SK-N-SH treated with all-trans-retinoic acid at 6 μM for 48 hours (cell line): ENCODE results near the gene ST6GALNAC3.

Experiments
- ATAC-seq: fragments of 200-7000 bp; cut with Tn5 transposase; 3 replicates; pipeline ENCODE4 v1.9.1; 2020; ENCODE audit warnings: mild to moderate bottlenecking, moderate library complexity
- ARNTL ChIP-seq: fragments of 450-650 bp; formaldehyde crosslinking; IDR thresholded peaks from 2 replicates; pipeline ENCODE4 v1.5.0; 2020; ENCODE audit warnings: low read depth, mild to moderate bottlenecking, moderate library complexity, borderline replicate concordance
- CSDC2 ChIP-seq: fragments of 250-450 bp; sonication (Bioruptor Pico); IDR thresholded peaks from 2 replicates; pipeline ENCODE4 v1.5.0; 2020; ENCODE audit warnings: mild to moderate bottlenecking, moderate library complexity
- ESRRG ChIP-seq: fragments of 250-450 bp; sonication (Bioruptor Pico); IDR thresholded peaks from 2 replicates; pipeline ENCODE4 v1.6.1; 2021; ENCODE audit warnings: mild to moderate bottlenecking
- ISL1 ChIP-seq: fragments of 250-450 bp; sonication (Bioruptor Pico); IDR thresholded peaks from 2 replicates; pipeline ENCODE4 v2.1.2; 2022; ENCODE audit warnings: mild to moderate bottlenecking, moderate library complexity
- OSR1 ChIP-seq: fragments of 250-450 bp; sonication (Bioruptor Pico); IDR thresholded peaks from 2 replicates; pipeline ENCODE4 v1.8.0; 2022; ENCODE audit warnings: moderate library complexity, mild to moderate bottlenecking, inconsistent platforms
- PPARA ChIP-seq: fragments of 250-450 bp; sonication (Bioruptor Pico); IDR thresholded peaks from 2 replicates; pipeline ENCODE4 v1.5.0; 2020; ENCODE audit warnings: mild to moderate bottlenecking, borderline replicate concordance
- RARB ChIP-seq: fragments of 250-450 bp; sonication (Bioruptor Pico); IDR thresholded peaks from 2 replicates; pipeline ENCODE4 v1.8.0; 2021; ENCODE audit warnings: mild to moderate bottlenecking, moderate library complexity
- SNAI2 ChIP-seq: fragments of 250-450 bp; sonication (Bioruptor Pico); IDR thresholded peaks from 2 replicates; pipeline ENCODE4 v1.5.0; 2020; ENCODE audit warnings: mild to moderate bottlenecking, moderate library complexity
- TCF4 ChIP-seq: fragments of 250-450 bp; sonication (Bioruptor Pico); IDR thresholded peaks from 2 replicates; pipeline ENCODE4 v1.8.0; 2021; ENCODE audit warnings: mild to moderate bottlenecking, moderate library complexity, borderline replicate concordance
- TOX ChIP-seq: fragments of 250-450 bp; sonication (Bioruptor Pico); IDR thresholded peaks from 2 replicates; pipeline ENCODE4 v1.8.0; 2021; ENCODE audit warnings: mild to moderate bottlenecking, moderate library complexity, borderline replicate concordance
- ZC3H10 ChIP-seq: fragments of 250-450 bp; sonication (Bioruptor Pico); IDR thresholded peaks from 2 replicates; pipeline ENCODE4 v1.5.1; 2021; ENCODE audit warnings: mild to moderate bottlenecking, moderate library complexity
- ZFP3 ChIP-seq: fragments of 250-450 bp; sonication (Bioruptor Pico); IDR thresholded peaks from 2 replicates; pipeline ENCODE4 v1.5.0; 2020; ENCODE audit warnings: mild to moderate bottlenecking, moderate library complexity
- ZFP30 ChIP-seq: fragments of 450-650 bp; formaldehyde crosslinking; IDR thresholded peaks from 2 replicates; pipeline ENCODE4 v1.5.0; 2022; ENCODE audit warnings: mild to moderate bottlenecking, moderate library complexity
- ZNF565 ChIP-seq: fragments of 450-650 bp; formaldehyde crosslinking; conservative IDR thresholded peaks from 2 replicates; pipeline ENCODE4 v1.5.0; 2020; ENCODE audit warnings: low read depth, mild to moderate bottlenecking, moderate library complexity
- ZNF70 ChIP-seq: fragments of 450-650 bp; formaldehyde crosslinking; IDR thresholded peaks from 2 replicates; pipeline ENCODE4 v1.5.0; 2020; ENCODE audit warnings: mild to moderate bottlenecking, moderate library complexity
- ZNF8 ChIP-seq: fragments of 450-650 bp; formaldehyde crosslinking; IDR thresholded peaks from 2 replicates; pipeline ENCODE4 v1.5.0; 2020; ENCODE audit warnings: mild to moderate bottlenecking, moderate library complexity
- TF ChIP-seq, protein P1 (sequence below): fragments of 250-450 bp; sonication (Bioruptor Pico); IDR thresholded peaks from 2 replicates; pipeline ENCODE4 v1.8.0; 2020; ENCODE audit warnings: mild to moderate bottlenecking, moderate library complexity, borderline replicate concordance
- TF ChIP-seq, protein P2 (sequence below): fragments of 250-450 bp; sonication (Bioruptor Pico); IDR thresholded peaks from 2 replicates; pipeline ENCODE4 v1.8.0; 2021; ENCODE audit warnings: low read depth, mild to moderate bottlenecking, moderate library complexity, borderline replicate concordance
- TF ChIP-seq, protein P3 (sequence below): fragments of 250-450 bp; sonication (Bioruptor Pico); IDR thresholded peaks from 2 replicates; pipeline ENCODE4 v1.5.0; 2020; ENCODE audit warnings: mild to moderate bottlenecking, moderate library complexity
- TF ChIP-seq, protein P4 (sequence below): fragments of 250-450 bp; sonication (Bioruptor Pico); IDR thresholded peaks from 2 replicates; pipeline ENCODE4 v1.5.1; 2021; ENCODE audit warnings: mild to moderate bottlenecking, moderate library complexity

ST6GALNAC3 gene

DNA sequence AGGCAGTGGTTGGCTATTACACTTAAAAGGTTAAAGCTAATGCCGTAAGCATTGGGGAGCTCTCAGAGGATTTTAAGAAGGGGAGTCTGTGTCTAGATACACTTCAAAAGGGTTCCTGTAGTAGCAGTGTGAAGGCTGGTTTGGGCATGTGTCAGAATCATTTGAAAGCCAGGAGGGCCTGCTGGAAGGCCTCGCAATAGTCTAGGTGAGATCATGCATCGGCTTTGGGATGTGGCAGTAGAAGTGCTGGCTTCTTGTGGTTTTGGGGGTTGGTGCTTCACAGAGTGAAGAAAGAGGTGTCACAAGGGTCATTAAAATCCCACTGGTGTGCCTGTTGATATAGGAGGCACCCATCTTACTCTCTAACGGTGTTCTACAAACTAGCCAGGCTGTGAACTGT is 85.7 kb downstream of the ST6GALNAC3 start:
- ATAC-seq: no peak
- no peak for TF ChIP-seq CSDC2 (CRISPR knock-in tag)
- no peak for TF ChIP-seq TOX (CRISPR knock-in tag)
- TF ChIP-seq, protein P1, sequence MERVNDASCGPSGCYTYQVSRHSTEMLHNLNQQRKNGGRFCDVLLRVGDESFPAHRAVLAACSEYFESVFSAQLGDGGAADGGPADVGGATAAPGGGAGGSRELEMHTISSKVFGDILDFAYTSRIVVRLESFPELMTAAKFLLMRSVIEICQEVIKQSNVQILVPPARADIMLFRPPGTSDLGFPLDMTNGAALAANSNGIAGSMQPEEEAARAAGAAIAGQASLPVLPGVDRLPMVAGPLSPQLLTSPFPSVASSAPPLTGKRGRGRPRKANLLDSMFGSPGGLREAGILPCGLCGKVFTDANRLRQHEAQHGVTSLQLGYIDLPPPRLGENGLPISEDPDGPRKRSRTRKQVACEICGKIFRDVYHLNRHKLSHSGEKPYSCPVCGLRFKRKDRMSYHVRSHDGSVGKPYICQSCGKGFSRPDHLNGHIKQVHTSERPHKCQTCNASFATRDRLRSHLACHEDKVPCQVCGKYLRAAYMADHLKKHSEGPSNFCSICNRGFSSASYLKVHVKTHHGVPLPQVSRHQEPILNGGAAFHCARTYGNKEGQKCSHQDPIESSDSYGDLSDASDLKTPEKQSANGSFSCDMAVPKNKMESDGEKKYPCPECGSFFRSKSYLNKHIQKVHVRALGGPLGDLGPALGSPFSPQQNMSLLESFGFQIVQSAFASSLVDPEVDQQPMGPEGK (CRISPR knock-in tag): no peak
- no peak for TF ChIP-seq PPARA
- no peak for TF ChIP-seq ESRRG (CRISPR knock-in tag)
- no peak for TF ChIP-seq ZFP3 (CRISPR knock-in tag)
- no peak for TF ChIP-seq ISL1 (CRISPR knock-in tag)
- no peak for TF ChIP-seq RARB (CRISPR knock-in tag)
- TF ChIP-seq ZC3H10 (CRISPR knock-in tag): no peak
- no peak for TF ChIP-seq OSR1 (CRISPR knock-in tag)
- TF ChIP-seq ZNF8 (CRISPR knock-in tag): no peak
- TF ChIP-seq ARNTL: no peak
- TF ChIP-seq, protein P2, sequence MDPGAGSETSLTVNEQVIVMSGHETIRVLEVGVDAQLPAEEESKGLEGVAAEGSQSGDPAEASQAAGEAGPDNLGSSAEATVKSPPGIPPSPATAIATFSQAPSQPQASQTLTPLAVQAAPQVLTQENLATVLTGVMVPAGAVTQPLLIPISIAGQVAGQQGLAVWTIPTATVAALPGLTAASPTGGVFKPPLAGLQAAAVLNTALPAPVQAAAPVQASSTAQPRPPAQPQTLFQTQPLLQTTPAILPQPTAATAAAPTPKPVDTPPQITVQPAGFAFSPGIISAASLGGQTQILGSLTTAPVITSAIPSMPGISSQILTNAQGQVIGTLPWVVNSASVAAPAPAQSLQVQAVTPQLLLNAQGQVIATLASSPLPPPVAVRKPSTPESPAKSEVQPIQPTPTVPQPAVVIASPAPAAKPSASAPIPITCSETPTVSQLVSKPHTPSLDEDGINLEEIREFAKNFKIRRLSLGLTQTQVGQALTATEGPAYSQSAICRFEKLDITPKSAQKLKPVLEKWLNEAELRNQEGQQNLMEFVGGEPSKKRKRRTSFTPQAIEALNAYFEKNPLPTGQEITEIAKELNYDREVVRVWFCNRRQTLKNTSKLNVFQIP: no peak
- TF ChIP-seq TCF4 (CRISPR knock-in tag): no peak
- no peak for TF ChIP-seq SNAI2 (CRISPR knock-in tag)
- no peak for TF ChIP-seq ZNF565
- no peak for TF ChIP-seq ZNF70
- TF ChIP-seq ZFP30 (CRISPR knock-in tag): no peak
- TF ChIP-seq, protein P3, sequence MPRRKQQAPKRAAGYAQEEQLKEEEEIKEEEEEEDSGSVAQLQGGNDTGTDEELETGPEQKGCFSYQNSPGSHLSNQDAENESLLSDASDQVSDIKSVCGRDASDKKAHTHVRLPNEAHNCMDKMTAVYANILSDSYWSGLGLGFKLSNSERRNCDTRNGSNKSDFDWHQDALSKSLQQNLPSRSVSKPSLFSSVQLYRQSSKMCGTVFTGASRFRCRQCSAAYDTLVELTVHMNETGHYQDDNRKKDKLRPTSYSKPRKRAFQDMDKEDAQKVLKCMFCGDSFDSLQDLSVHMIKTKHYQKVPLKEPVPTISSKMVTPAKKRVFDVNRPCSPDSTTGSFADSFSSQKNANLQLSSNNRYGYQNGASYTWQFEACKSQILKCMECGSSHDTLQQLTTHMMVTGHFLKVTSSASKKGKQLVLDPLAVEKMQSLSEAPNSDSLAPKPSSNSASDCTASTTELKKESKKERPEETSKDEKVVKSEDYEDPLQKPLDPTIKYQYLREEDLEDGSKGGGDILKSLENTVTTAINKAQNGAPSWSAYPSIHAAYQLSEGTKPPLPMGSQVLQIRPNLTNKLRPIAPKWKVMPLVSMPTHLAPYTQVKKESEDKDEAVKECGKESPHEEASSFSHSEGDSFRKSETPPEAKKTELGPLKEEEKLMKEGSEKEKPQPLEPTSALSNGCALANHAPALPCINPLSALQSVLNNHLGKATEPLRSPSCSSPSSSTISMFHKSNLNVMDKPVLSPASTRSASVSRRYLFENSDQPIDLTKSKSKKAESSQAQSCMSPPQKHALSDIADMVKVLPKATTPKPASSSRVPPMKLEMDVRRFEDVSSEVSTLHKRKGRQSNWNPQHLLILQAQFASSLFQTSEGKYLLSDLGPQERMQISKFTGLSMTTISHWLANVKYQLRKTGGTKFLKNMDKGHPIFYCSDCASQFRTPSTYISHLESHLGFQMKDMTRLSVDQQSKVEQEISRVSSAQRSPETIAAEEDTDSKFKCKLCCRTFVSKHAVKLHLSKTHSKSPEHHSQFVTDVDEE (CRISPR knock-in tag): no peak

DNA sequence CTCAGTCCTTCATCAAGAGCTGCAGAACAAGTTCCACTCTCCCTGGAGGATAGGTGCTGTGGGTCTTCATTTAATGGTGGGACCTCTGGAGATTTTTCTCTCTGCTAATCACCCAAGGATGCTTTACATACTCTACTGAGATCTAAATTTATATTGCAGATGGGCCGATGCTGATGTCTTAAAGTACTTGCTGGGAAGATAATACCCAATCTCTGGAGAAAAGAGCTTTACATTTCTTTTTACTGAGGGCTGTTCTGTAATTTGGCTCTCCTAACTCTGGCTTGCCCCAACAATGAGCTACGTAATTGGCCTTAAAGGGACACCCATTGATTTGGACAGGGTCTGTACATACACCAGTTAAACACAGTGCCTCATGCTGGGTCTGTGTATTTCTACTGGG is 86.9 kb downstream of the ST6GALNAC3 start:
- TF ChIP-seq ZFP3 (CRISPR knock-in tag): no peak
- TF ChIP-seq ARNTL: no peak
- TF ChIP-seq, protein P4, sequence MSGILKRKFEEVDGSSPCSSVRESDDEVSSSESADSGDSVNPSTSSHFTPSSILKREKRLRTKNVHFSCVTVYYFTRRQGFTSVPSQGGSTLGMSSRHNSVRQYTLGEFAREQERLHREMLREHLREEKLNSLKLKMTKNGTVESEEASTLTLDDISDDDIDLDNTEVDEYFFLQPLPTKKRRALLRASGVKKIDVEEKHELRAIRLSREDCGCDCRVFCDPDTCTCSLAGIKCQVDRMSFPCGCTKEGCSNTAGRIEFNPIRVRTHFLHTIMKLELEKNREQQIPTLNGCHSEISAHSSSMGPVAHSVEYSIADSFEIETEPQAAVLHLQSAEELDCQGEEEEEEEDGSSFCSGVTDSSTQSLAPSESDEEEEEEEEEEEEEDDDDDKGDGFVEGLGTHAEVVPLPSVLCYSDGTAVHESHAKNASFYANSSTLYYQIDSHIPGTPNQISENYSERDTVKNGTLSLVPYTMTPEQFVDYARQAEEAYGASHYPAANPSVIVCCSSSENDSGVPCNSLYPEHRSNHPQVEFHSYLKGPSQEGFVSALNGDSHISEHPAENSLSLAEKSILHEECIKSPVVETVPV (CRISPR knock-in tag): no peak
- no peak for TF ChIP-seq ZC3H10 (CRISPR knock-in tag)
- TF ChIP-seq PPARA: no peak
- no peak for TF ChIP-seq CSDC2 (CRISPR knock-in tag)

DNA sequence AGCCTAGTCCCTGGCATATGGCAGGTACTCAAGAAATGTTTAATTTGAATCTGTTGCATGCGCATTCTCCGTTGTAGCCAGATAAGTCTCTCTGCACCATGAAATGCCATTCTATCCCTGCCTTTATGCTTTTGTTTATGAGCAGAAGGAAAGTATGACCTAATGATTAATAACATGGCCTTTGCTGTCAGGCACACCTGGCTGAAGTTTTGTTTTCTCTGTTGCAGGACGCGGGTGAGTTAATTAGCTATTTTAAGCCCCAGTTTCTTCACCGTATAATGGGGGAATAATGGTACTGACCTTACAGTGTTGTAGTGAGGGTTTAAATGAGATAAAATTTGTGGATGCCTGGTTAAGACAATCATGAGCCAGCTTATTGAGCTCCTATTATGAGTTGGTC is 87.7 kb downstream of the ST6GALNAC3 start:
- TF ChIP-seq ZFP3 (CRISPR knock-in tag): no peak
- TF ChIP-seq ZNF565: no peak
- TF ChIP-seq TOX (CRISPR knock-in tag): no peak
- TF ChIP-seq ZNF70: no peak
- TF ChIP-seq CSDC2 (CRISPR knock-in tag): no peak
- TF ChIP-seq ESRRG (CRISPR knock-in tag): no peak
- no peak for TF ChIP-seq ISL1 (CRISPR knock-in tag)
- no peak for TF ChIP-seq ZC3H10 (CRISPR knock-in tag)
- TF ChIP-seq PPARA: no peak
- no peak for ATAC-seq

More for the DNA sequence above, 86.9 kb downstream of the ST6GALNAC3 start:
- no peak for ATAC-seq

DNA sequence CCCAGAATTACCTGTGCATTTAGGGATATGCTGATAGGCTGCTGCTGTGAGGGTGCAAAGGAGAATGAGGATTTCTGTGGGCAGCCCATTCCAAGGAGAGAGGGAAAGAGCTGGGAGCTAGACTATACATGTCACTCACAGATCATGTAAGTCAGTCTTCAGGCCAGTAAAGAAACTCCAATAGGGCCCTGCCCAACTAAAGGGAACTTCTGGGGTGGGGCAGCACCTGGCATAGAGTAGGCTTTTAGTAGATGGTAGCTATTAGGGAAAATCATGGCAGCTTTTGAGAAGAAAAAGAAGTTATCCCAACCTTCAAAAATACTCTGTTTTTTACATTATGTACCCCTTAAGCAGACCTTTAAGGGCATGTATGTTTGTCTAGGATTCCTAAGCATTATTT is 89.6 kb downstream of the ST6GALNAC3 start:
- ATAC-seq: no peak
- no peak for TF ChIP-seq SNAI2 (CRISPR knock-in tag)
- no peak for TF ChIP-seq ZFP30 (CRISPR knock-in tag)
- TF ChIP-seq TOX (CRISPR knock-in tag): no peak
- TF ChIP-seq, protein P4 (CRISPR knock-in tag): no peak
- TF ChIP-seq, protein P3 (CRISPR knock-in tag): no peak
- no peak for TF ChIP-seq ZC3H10 (CRISPR knock-in tag)
